ENCODE measurements around the gene PCDHAC2. TPM values are rescaled to one million over a fixed set of nuclear protein-coding genes. Genes with fewer than 3 reads are reported as not detected.

Gene PCDHAC2
- total and polyA plus RNA-seq, 3 donors from 2014 or later, result 9.4 to 19.6 (median 15.5) TPM

DNA sequence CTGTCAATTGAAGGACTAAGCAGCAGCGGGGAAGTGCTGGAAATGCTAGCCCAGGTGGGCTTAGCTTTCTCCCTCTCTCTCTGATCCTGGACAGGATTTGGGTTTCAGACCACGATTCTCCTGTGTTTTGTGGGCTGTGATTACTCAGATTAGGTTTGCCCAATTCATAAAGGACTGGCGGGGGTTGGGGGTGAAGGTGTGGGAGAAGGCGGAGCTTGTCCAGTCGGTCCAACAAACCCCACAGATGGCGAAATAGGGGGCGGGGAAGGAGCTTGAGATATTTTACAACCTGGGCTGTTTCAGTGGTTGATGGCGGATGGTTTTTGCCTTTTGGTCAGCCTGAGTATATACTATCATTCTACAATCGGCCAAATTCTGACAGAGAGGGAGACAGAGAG lies 35.2 kb downstream of the PCDHAC2 start:
- 2 to 5% methylated on average over 8 to 9 of the region's 9 CpGs for WGBS, 2 donors
- Histone ChIP-seq H3K27me3 (no peaks in the 10 kb centered on the region), H3K27ac (no peak overlapping the region)

GRCh38 chr5:141001844-141002604 lies 35.7 kb downstream of the PCDHAC2 start:
- Histone ChIP-seq H3K36me3 (ENCODE audit: low read depth, missing control alignments) (no peaks in the 10 kb centered on the region), H3K27ac (no peak overlapping the region), H3K4me1 (peaks cover 4% of the 10 kb centered on the region), H3K9me3 (no peaks in the 10 kb centered on the region), H3K27me3 (no peaks in the 10 kb centered on the region), H3K4me3 (peak overlapping the region in 1 of 2 donors; percentile 3)
- DNase-seq, result peak; percentile 45
- 1 to 2% methylated on average over 19 of the region's 19 CpGs for WGBS, 2 donors
- intact Hi-C loops (cut with DNase I; ENCODE audit: low total_unique reads), result no loop called here
- TF ChIP-seq, protein P1, sequence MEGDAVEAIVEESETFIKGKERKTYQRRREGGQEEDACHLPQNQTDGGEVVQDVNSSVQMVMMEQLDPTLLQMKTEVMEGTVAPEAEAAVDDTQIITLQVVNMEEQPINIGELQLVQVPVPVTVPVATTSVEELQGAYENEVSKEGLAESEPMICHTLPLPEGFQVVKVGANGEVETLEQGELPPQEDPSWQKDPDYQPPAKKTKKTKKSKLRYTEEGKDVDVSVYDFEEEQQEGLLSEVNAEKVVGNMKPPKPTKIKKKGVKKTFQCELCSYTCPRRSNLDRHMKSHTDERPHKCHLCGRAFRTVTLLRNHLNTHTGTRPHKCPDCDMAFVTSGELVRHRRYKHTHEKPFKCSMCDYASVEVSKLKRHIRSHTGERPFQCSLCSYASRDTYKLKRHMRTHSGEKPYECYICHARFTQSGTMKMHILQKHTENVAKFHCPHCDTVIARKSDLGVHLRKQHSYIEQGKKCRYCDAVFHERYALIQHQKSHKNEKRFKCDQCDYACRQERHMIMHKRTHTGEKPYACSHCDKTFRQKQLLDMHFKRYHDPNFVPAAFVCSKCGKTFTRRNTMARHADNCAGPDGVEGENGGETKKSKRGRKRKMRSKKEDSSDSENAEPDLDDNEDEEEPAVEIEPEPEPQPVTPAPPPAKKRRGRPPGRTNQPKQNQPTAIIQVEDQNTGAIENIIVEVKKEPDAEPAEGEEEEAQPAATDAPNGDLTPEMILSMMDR (IDR thresholded peaks at IDR 0.05), result no peak
- no peak for TF ChIP-seq POLR2A (IDR thresholded peaks at IDR 0.05)

More for the DNA sequence above, 35.2 kb downstream of the PCDHAC2 start:
- Histone ChIP-seq H3K9me3 (no peaks in the 10 kb centered on the region), H3K4me3 (peak overlapping the region in 1 of 2 donors; percentile 3), H3K36me3 (ENCODE audit: low read depth, missing control alignments) (no peaks in the 10 kb centered on the region), H3K4me1 (peaks cover 4% of the 10 kb centered on the region)
- intact Hi-C loops (cut with DNase I; ENCODE audit: low total_unique reads), result no loop called here
- TF ChIP-seq POLR2A (IDR thresholded peaks at IDR 0.05), result no peak
- TF ChIP-seq, protein P1 (IDR thresholded peaks at IDR 0.05), result no peak
- peak; percentile 19 for DNase-seq

DNA sequence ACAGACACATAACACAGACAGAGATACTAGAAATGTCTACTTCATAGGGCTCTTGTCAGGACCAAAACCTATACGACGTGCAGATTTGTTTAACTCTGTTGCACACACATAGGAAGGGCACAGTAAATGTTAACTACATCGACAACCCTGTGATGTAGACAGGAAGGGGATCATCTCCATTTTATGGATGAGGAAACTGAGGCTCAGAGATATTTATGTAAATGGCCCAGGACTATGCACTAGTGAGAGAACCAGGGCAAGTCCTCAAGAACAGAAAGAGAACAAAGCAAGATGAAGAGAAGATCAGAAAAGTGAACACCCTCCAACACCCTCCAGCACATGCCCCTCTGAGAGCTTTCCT lies 36.3 kb downstream of the PCDHAC2 start:
- intact Hi-C loops (cut with DNase I; ENCODE audit: low total_unique reads), result no loop called here
- Histone ChIP-seq H3K36me3 (ENCODE audit: low read depth, missing control alignments) (no peaks in the 10 kb centered on the region), H3K27me3 (no peaks in the 10 kb centered on the region), H3K27ac (no peak overlapping the region), H3K4me1 (peaks cover 4% of the 10 kb centered on the region), H3K9me3 (no peaks in the 10 kb centered on the region), H3K4me3 (no peak overlapping the region)
- no peak for DNase-seq
- WGBS, 2 donors, result 23 to 47% methylated on average over 3 of the region's 3 CpGs
- no peak for TF ChIP-seq POLR2A (IDR thresholded peaks at IDR 0.05)
- TF ChIP-seq, protein P1 (IDR thresholded peaks at IDR 0.05), result no peak

DNA sequence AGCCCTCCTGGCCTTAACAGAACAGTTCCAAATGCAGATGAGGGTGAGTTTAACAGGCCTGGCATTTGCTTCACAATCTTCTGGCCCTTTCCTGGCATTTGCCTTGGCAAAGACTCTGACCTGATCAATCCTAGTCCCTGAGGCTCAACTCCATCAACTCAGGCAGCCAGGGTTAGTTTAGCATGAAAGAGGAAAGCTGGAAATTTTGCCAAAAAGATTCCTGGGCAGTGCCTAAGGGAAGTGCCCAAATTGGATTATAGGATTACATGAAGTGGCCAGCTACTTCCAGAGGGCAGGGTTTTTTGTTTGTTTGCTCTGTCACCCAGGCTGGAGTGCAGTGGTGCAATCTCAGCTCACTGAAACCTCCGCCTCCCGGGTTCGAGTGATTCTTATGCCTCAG lies 36.8 kb downstream of the PCDHAC2 start:
- 96 to 97% methylated on average over 3 of the region's 3 CpGs for WGBS, 2 donors
- Histone ChIP-seq H3K4me1 (peaks cover 4% of the 10 kb centered on the region), H3K4me3 (no peak overlapping the region), H3K36me3 (ENCODE audit: low read depth, missing control alignments) (no peaks in the 10 kb centered on the region), H3K9me3 (no peaks in the 10 kb centered on the region), H3K27me3 (no peaks in the 10 kb centered on the region), H3K27ac (no peak overlapping the region)
- intact Hi-C loops (cut with DNase I; ENCODE audit: low total_unique reads), result no loop called here
- TF ChIP-seq, protein P1 (IDR thresholded peaks at IDR 0.05), result no peak
- TF ChIP-seq POLR2A (IDR thresholded peaks at IDR 0.05), result no peak
- DNase-seq, result no peak
